Activated CD4-positive, alpha-beta memory T cell treated with anti-CD3 and anti-CD28 coated beads for 36 hours (primary cell): Measurements from ENCODE around the gene CYB5D1. TPM values are rescaled to one million over a fixed set of nuclear protein-coding genes. Genes with fewer than 3 reads are reported as not detected.

Experiments
- CTCF ChIA-PET: fragments of 350-600 bp; sonication (Branson Sonifier 250); formaldehyde crosslinking; loops from one replicate; lab custom pipeline; 2021; ENCODE audit warnings: antibody characterized with exemption, inconsistent platforms; lab: Charles Lee
- POLR2A ChIA-PET: fragments of 350-600 bp; sonication (Branson Sonifier 250); formaldehyde crosslinking; loops from one replicate; lab custom pipeline; 2021; ENCODE audit warnings: antibody characterized with exemption; lab: Charles Lee
- DNase-seq: peaks from one replicate; pipeline ENCODE4 v3.0.0-alpha.2; 2020
- H3K27ac Mint-ChIP-seq: one replicate; pipeline ENCODE4 v1.8.0; 2021; ENCODE audit warnings: mixed read lengths
- H3K27me3 Mint-ChIP-seq: one replicate; pipeline ENCODE4 v1.8.0; 2021; ENCODE audit warnings: mixed read lengths
- H3K36me3 Mint-ChIP-seq: one replicate; pipeline ENCODE4 v1.8.0; 2021; ENCODE audit warnings: mixed read lengths
- H3K4me1 Mint-ChIP-seq: one replicate; pipeline ENCODE4 v1.8.0; 2021; ENCODE audit warnings: low read depth, mixed read lengths
- H3K4me3 Mint-ChIP-seq: one replicate; pipeline ENCODE4 v1.8.0; 2021; ENCODE audit warnings: mild to moderate bottlenecking, mixed read lengths
- H3K9me3 Mint-ChIP-seq: one replicate; pipeline ENCODE4 v1.8.0; 2021; ENCODE audit warnings: mixed read lengths
- intact Hi-C: fragments of 100-400 bp; cut with micrococcal nuclease; formaldehyde crosslinking; loops from one replicate; pipeline ENCODE4 v1.15.1; 2023
- total RNA-seq, 2 experiments: library from RNA; stranded (reverse); gene quantifications; one replicate each; pipeline ENCODE4 v1.2.3, GENCODE V29; 2021

CYB5D1 gene
- total RNA-seq, 2 experiments from 2014 or later = 6.0 to 6.9 TPM

DNA sequence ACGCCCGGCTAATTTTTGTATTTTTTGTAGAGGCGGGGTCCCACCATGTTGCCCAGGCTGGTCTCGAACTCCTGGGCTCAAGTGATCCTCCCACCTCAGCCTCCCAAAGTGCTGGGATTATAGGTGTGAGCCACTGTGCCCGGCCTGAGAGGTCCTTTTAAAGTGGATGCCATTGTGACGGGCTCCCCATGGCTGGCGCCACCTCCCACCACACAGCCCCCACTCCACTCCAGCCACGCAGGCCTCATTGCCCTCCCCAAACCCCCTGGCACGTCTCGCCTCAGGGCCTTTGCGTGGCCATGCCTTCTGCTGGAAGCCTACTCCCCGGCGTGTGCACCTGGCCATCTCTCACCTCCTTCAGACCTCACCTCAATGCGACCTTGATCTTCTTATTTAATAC lies 35.7 kb upstream of the CYB5D1 start:
- DNase-seq = no peak
- Mint-ChIP-seq H3K9me3 (no peaks in the 10 kb centered on the region), H3K36me3 (no peaks in the 10 kb centered on the region), H3K27me3 (no peaks in the 10 kb centered on the region), H3K4me1 (no peaks in the 10 kb centered on the region), H3K27ac (no peak overlapping the region), H3K4me3 (no peak overlapping the region)
- intact Hi-C loops = loop anchor here (1.0 to 2.0 kb wide), 3 partner anchors 29 to 168 kb away; no protein-coding TSS in a partner anchor
- POLR2A ChIA-PET = no interaction called here
- CTCF ChIA-PET = interaction anchor here (1.0 to 6.8 kb wide), 11 partner anchors 13 to 168 kb away, joined by 3 to 57 read pairs (median 5); partner anchors contain the start of genes KDM6B and NAA38

DNA sequence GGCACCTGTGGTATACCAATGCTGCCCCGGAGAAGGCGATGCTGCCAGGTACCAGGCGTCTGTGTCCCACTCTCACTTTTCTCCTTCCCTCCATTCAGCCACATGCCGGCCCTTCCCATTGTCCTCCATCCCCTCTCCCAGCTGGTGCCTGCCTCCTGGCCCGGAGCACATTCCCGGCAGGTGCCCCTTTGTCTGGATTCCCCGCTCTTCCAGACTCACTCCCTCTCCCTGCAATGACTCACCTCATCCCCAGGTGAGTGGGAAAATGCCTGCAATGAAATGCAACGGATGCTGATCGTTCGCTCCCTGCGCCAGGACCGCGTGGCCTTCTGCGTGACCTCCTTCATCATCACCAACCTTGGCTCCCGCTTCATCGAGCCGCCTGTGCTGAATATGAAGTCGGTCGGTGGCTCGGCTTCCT lies 34.2 kb upstream of the CYB5D1 start:
- DNase-seq = no peak
- Mint-ChIP-seq H3K9me3 (no peaks in the 10 kb centered on the region), H3K4me3 (no peak overlapping the region), H3K36me3 (no peaks in the 10 kb centered on the region), H3K27me3 (no peaks in the 10 kb centered on the region), H3K27ac (no peak overlapping the region), H3K4me1 (no peaks in the 10 kb centered on the region)
- intact Hi-C loops = loop anchor here (2.0 kb wide), 1 partner anchor 81 kb away; no protein-coding TSS in a partner anchor
- ChIA-PET POLR2A (no interaction called here), CTCF (interaction anchor here (0.6 to 6.8 kb wide), 10 partner anchors 10 to 503 kb away, joined by 3 to 57 read pairs (median 4); partner anchors contain the start of gene KDM6B)

DNA sequence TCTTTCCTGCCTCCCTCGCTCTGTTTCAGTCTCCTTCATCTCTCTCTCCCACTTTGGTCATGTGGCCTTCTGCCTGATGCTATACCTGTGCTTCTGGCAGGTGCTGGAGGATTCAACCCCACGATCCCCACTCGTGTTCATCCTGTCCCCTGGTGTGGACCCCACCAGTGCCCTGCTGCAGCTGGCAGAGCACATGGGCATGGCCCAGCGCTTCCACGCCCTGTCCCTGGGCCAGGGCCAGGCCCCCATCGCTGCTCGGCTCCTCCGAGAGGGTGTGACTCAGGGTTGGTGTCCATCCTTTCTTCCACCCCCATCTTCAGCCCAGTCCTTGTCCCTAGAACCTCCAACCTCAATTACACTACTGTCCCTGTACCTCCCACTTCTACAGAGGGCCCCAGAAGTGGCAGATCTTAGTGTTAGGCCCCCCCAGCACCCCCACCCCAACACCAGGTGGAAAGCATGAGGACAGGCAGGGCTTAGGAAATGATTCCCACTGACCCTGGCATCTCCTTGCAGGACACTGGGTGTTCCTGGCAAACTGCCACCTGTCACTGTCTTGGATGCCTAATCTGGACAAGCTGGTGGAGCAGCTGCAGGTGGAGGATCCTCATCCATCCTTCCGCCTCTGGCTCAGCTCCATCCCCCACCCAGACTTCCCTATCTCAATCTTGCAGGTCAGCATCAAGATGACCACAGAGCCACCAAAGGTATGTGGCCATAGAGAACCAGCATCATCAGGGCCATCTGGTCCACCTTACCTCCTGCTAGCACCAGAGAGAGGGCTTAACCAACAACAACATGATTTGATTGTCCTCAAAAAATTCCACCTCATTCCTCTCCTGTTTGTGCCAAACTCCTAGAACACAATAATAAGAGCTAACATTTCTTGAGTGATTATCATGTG lies 33.5 kb upstream of the CYB5D1 start:
- intact Hi-C loops = no loop called here
- DNase-seq = no peak
- POLR2A ChIA-PET = no interaction called here
- CTCF ChIA-PET = interaction anchor here (0.9 to 6.8 kb wide), 11 partner anchors 10 to 236 kb away, joined by 3 to 57 read pairs (median 5); partner anchors contain the start of genes KDM6B and NAA38
- no peak overlapping the region for H3K4me3 Mint-ChIP-seq
- H3K27me3 Mint-ChIP-seq = no peaks in the 10 kb centered on the region
- no peaks in the 10 kb centered on the region for H3K36me3 Mint-ChIP-seq
- H3K27ac Mint-ChIP-seq = no peak overlapping the region
- H3K4me1 Mint-ChIP-seq = no peaks in the 10 kb centered on the region
- H3K9me3 Mint-ChIP-seq = no peaks in the 10 kb centered on the region

DNA sequence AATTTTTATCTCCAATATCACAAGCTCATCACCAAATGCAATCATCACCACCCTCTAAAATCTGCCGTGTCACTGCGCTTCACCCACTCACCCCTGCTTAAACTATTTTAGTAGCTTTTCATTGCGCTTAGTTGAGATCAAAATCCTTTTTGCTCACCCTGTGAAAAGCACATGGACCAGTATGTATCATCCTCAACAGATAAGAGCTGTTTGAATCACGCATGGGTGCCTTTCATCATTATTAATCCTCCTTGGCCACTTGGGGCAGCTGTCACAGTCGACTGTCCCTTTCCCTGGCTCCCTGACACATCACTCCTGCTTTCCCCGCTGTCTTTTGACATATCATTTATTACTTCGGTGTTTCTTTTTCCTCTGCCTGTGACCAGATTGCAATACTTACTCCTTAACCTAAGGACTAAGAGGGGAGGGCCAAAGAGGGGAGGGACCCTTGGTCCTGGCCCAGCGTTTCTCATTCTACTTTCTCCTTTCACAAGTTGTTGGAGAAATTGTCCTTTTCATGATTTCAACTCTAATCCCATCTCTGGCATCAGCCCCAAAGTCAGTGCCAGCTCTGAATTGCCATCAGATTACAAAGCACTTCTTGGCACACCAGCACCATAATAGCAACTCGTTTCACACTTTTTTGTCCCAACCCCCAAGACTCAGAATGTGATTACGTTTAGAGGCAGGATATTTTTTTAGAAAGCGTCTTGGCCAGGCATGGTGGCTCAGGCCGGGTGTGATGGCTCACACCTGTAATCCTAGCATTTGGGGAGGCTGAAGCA lies 32.4 kb upstream of the CYB5D1 start:
- H3K4me1 Mint-ChIP-seq = no peaks in the 10 kb centered on the region
- H3K27me3 Mint-ChIP-seq = peaks cover 1% of the 10 kb centered on the region
- H3K4me3 Mint-ChIP-seq = no peak overlapping the region
- POLR2A ChIA-PET = no interaction called here
- H3K27ac Mint-ChIP-seq = no peak overlapping the region
- DNase-seq = no peak
- CTCF ChIA-PET = interaction anchor here (0.6 to 6.8 kb wide), 9 partner anchors 9 to 235 kb away, joined by 3 to 57 read pairs (median 7); partner anchors contain the start of genes KDM6B and NAA38
- intact Hi-C loops = no loop called here
- H3K36me3 Mint-ChIP-seq = no peaks in the 10 kb centered on the region
- no peaks in the 10 kb centered on the region for H3K9me3 Mint-ChIP-seq

DNA sequence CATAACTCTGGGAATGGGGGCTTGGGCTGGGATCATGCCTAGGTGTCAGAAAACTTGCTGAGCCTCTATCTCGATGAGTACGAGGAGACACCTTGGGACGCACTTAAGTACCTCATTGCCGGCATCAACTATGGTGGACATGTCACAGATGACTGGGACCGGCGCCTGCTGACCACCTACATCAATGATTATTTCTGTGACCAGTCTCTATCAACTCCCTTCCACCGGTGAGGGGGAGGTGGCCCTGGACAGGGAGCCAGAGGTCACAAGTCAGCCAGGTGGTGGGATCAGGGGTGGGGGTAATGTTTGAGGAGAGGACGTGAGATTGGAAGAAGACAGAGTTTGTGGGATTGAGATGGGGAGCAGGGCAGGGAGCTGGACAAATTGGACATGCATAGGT lies 27.2 kb upstream of the CYB5D1 start:
- H3K4me3 Mint-ChIP-seq = no peak overlapping the region
- CTCF ChIA-PET = no interaction called here
- no peaks in the 10 kb centered on the region for H3K9me3 Mint-ChIP-seq
- no peaks in the 10 kb centered on the region for H3K36me3 Mint-ChIP-seq
- POLR2A ChIA-PET = no interaction called here
- peaks cover 1% of the 10 kb centered on the region for H3K27me3 Mint-ChIP-seq
- no peak for DNase-seq
- intact Hi-C loops = loop anchor here (10.0 kb wide), 1 partner anchor 354 kb away; no protein-coding TSS in a partner anchor
- no peak overlapping the region for H3K27ac Mint-ChIP-seq
- peaks cover 5% of the 10 kb centered on the region for H3K4me1 Mint-ChIP-seq

DNA sequence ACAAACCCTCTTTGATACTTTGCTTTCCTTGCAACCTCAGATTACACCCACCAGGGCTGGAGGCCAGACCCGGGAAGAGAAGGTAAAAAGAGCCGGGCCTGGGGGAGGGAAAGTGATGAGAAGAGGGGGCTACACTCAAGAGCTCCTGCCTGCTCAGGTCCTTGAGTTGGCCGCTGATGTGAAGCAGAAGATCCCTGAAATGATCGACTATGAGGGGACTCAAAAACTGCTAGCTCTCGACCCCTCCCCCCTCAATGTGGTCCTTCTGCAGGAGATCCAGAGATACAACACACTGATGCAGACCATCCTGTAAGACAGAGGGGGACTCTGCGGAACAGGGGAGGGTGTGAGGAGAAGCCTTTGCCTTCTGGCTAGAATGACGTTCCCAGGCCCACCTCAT lies 26.6 kb upstream of the CYB5D1 start:
- intact Hi-C loops = loop anchor here (10.0 kb wide), 1 partner anchor 354 kb away; no protein-coding TSS in a partner anchor
- no peak overlapping the region for H3K4me3 Mint-ChIP-seq
- no peak for DNase-seq
- peaks cover 1% of the 10 kb centered on the region for H3K27me3 Mint-ChIP-seq
- POLR2A ChIA-PET = no interaction called here
- H3K4me1 Mint-ChIP-seq = peaks cover 7% of the 10 kb centered on the region
- H3K36me3 Mint-ChIP-seq = no peaks in the 10 kb centered on the region
- CTCF ChIA-PET = interaction anchor here (1.5 to 7.2 kb wide), 3 partner anchors 8 to 19 kb away, joined by 5 to 57 read pairs (median 49); no protein-coding TSS in a partner anchor
- H3K27ac Mint-ChIP-seq = no peak overlapping the region
- H3K9me3 Mint-ChIP-seq = no peaks in the 10 kb centered on the region

DNA sequence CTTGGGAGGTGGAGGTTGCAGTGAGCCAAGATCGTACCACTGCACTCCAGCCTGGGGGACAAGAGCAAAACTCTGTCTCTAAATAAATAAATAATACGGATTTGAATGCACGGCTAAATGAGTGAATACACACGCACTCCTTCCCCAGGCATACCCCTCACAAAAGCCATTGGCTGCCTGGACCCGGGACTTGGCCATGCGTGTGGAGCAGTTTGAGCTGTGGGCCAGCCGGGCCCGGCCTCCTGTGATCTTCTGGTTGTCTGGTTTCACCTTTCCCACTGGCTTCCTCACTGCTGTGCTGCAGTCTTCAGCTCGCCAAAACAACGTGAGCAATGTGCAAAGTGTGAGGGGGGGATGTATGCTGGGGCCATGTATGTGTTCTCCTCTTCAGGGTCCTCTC lies 25.4 kb upstream of the CYB5D1 start:
- H3K4me1 Mint-ChIP-seq = peaks cover 18% of the 10 kb centered on the region
- H3K4me3 Mint-ChIP-seq = no peak overlapping the region
- no peaks in the 10 kb centered on the region for H3K9me3 Mint-ChIP-seq
- H3K27ac Mint-ChIP-seq = no peak overlapping the region
- DNase-seq = no peak
- ChIA-PET CTCF (interaction anchor here (1.1 to 7.2 kb wide), 5 partner anchors 9 to 89 kb away, joined by 4 to 57 read pairs (median 9); no protein-coding TSS in a partner anchor), POLR2A (interaction anchor here (1.1 to 2.8 kb wide), 2 partner anchors 11 to 25 kb away, joined by 3 to 10 read pairs; partner anchors contain the start of genes CYB5D1 and NAA38)
- no peaks in the 10 kb centered on the region for H3K36me3 Mint-ChIP-seq
- H3K27me3 Mint-ChIP-seq = peaks cover 1% of the 10 kb centered on the region
- intact Hi-C loops = loop anchor here (10.0 kb wide), 1 partner anchor 352 kb away; no protein-coding TSS in a partner anchor

DNA sequence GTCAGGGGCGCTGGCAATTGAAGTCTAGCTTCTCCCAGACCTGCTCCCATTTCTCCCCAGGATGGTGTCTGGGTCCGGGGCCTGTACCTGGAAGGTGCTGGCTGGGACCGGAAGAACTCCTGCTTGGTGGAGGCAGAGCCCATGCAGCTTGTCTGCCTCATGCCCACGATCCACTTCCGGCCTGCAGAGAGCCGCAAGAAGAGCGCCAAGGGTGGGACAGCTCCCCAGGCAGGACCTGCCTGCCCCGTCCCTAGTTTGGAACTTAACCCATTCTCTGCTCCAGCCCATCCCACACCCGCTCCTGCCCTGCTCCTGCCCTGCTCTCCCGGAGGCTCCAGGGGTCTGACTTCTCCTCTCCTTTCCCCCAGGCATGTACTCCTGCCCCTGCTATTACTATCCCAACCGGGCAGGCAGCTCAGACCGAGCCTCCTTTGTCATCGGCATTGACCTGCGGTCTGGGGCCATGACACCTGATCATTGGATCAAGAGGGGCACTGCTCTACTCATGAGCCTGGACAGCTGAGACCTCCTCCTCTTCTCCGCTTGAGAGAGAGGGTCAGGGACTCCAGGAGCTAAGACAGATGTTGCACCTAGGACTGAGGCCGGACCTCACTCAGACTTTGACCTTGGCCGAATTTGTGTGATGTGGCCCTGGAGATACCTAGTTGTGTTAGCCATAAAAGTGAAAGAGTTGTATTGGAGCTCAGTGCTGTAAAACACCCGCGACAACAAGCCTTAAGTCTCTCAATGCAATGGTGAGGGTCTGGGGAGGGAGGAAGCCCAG lies 24.6 kb upstream of the CYB5D1 start:
- peak overlapping the region; percentile 80 for H3K4me3 Mint-ChIP-seq
- DNase-seq = no peak
- peaks cover 24% of the 10 kb centered on the region for H3K4me1 Mint-ChIP-seq
- peak overlapping the region; percentile 61 for H3K27ac Mint-ChIP-seq
- no peaks in the 10 kb centered on the region for H3K36me3 Mint-ChIP-seq
- ChIA-PET CTCF (interaction anchor here (0.9 to 7.2 kb wide), 10 partner anchors 9 to 246 kb away, joined by 3 to 70 read pairs (median 7); partner anchors contain the start of gene TP53), POLR2A (interaction anchor here (1.1 to 3.5 kb wide), 4 partner anchors 10 to 24 kb away, joined by 3 to 18 read pairs (median 8); partner anchors contain the start of genes CYB5D1 and NAA38)
- no peaks in the 10 kb centered on the region for H3K9me3 Mint-ChIP-seq
- intact Hi-C loops = loop anchor here (10.0 kb wide), 1 partner anchor 352 kb away; no protein-coding TSS in a partner anchor
- H3K27me3 Mint-ChIP-seq = peaks cover 1% of the 10 kb centered on the region

DNA sequence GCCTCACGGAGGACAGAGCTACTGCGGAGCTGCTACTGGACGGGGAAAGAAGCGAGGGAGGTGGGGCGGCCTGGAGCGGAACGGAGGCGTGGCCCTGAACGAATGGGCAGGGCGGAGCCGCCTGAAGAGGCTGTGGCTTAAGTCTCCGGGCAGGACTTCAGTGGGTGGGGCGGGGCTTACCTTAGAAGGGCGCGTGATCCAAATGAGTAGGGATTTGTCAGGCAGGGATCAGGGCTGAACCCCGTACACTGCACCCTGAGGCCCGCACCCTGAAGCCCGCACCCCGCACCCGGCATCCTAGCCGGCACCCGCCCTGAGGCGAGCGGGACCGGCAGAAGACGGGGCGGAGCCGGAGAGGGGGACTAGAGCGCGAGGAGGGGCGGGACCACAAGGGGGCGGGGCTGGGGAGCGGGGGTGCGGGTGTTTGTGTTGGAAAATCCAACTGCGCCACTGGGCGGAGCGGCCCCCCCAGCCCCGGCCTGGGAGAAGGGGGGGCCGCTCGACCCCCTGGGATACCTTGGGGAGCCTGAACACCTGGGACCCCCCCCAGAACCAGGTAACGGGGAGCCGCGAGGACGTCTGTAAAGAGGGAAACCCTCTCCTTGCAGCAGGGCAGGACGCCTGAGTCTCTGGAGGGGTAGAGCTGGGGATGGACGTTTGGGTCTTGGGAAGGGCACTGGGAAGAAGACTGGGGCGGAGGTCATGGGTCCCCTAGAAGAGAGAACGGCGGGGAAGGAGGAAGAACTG lies 23.8 kb upstream of the CYB5D1 start, which contains the start of gene KDM6B:
TSS of gene KDM6B (plus strand) at position 423 of the 747 bp plus-strand sequence. CDS start 11,338 bp downstream, outside the sequence.
- H3K27me3 Mint-ChIP-seq = peaks cover 1% of the 10 kb centered on the region
- intact Hi-C loops = loop anchor here (1.0 to 10.0 kb wide), 3 partner anchors 53 to 351 kb away; partner anchors contain the start of gene TP53
- H3K9me3 Mint-ChIP-seq = no peaks in the 10 kb centered on the region
- peak within 1 kb of the TSS; percentile 95 for H3K27ac Mint-ChIP-seq
- CTCF ChIA-PET = interaction anchor here (0.5 to 7.2 kb wide), 16 partner anchors 10 to 245 kb away, joined by 3 to 70 read pairs (median 8); partner anchors contain the start of genes CYB5D1, NAA38, TP53 and WRAP53
- peaks cover 30% of the 10 kb centered on the region for H3K4me1 Mint-ChIP-seq
- peak within 1 kb of the TSS; percentile 80 for H3K4me3 Mint-ChIP-seq
- no peaks in the 10 kb centered on the region for H3K36me3 Mint-ChIP-seq
- peak; percentile 93 for DNase-seq
- POLR2A ChIA-PET = interaction anchor here (1.1 to 3.5 kb wide), 6 partner anchors 9 to 250 kb away, joined by 5 to 24 read pairs (median 10); partner anchors contain the start of genes CYB5D1, MPDU1 and NAA38

DNA sequence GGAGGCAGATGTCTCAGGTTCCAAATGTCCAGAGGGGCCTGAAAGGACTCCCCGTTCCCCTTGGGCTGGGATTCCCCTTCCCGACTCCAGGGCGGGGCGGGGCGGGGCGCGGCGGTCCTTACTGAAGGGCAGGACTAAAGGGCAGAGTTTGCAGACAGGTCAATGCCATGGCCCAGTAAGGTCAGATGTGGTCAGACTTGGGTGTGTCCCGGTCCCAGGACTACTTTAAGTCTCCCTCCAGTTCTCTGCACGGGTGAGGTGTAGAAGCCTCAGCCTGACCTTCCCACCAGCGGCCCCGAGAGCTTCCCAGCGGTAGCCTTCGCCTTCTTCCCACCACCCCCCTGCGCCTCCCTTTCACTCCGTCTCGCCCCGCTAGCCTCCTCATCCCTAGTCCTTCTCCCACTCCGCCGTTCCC lies 23.3 kb upstream of the CYB5D1 start:
- Mint-ChIP-seq H3K4me1 (peaks cover 36% of the 10 kb centered on the region), H3K4me3 (peak overlapping the region; percentile 80), H3K27me3 (no peaks in the 10 kb centered on the region), H3K36me3 (no peaks in the 10 kb centered on the region), H3K27ac (peak overlapping the region; percentile 95), H3K9me3 (no peaks in the 10 kb centered on the region)
- intact Hi-C loops = loop anchor here (1.0 to 10.0 kb wide), 3 partner anchors 53 to 350 kb away; partner anchors contain the start of gene TP53
- CTCF ChIA-PET = interaction anchor here (0.6 to 7.2 kb wide), 23 partner anchors 10 to 430 kb away, joined by 3 to 70 read pairs (median 4); partner anchors contain the start of genes CYB5D1, KCNAB3, NAA38 and TMEM256
- POLR2A ChIA-PET = interaction anchor here (1.4 to 3.5 kb wide), 6 partner anchors 8 to 251 kb away, joined by 4 to 24 read pairs (median 10); partner anchors contain the start of genes CYB5D1, MPDU1 and NAA38
- peak; percentile 69 for DNase-seq
